ENCODE data around the gene PSME1.

Gene PSME1

GRCh38 chr14:24130380-24130716 is 5.6 kb upstream of the PSME1 start, which contains the start of gene FITM1:
FITM1 (plus strand) TSS chr14:24130659; CDS start chr14:24131564, 905 bp downstream.
- no peaks in the 10 kb centered on the region for H3K36me3 ChIP-seq (ENCODE audit: control insufficient read depth in 2 of 2, insufficient read depth in 2 of 2, low read length in 2 of 2)
- no peak within 1 kb of the TSS for H3K4me3 ChIP-seq (ENCODE audit: low read length in 2 of 2)
- peaks cover 2 to 3% of the 10 kb centered on the region in 2 donors for H3K4me1 ChIP-seq (ENCODE audit: control insufficient read depth in 2 of 2, insufficient read depth in 2 of 2, low read length in 2 of 2)
- H3K9me3 ChIP-seq (ENCODE audit: control insufficient read depth in 2 of 2, low read length in 2 of 2) = no peaks in the 10 kb centered on the region
- H3K27ac ChIP-seq (ENCODE audit: low read depth in 2 of 2, low read length in 2 of 2) = no peak within 1 kb of the TSS
- no peak within 1 kb of the TSS for H3K9ac ChIP-seq (ENCODE audit: low read depth in 1 of 2, low read length in 2 of 2)
- no peaks in the 10 kb centered on the region for H3K27me3 ChIP-seq (ENCODE audit: control insufficient read depth in 2 of 2, insufficient read depth in 2 of 2, low read length in 2 of 2)

DNA sequence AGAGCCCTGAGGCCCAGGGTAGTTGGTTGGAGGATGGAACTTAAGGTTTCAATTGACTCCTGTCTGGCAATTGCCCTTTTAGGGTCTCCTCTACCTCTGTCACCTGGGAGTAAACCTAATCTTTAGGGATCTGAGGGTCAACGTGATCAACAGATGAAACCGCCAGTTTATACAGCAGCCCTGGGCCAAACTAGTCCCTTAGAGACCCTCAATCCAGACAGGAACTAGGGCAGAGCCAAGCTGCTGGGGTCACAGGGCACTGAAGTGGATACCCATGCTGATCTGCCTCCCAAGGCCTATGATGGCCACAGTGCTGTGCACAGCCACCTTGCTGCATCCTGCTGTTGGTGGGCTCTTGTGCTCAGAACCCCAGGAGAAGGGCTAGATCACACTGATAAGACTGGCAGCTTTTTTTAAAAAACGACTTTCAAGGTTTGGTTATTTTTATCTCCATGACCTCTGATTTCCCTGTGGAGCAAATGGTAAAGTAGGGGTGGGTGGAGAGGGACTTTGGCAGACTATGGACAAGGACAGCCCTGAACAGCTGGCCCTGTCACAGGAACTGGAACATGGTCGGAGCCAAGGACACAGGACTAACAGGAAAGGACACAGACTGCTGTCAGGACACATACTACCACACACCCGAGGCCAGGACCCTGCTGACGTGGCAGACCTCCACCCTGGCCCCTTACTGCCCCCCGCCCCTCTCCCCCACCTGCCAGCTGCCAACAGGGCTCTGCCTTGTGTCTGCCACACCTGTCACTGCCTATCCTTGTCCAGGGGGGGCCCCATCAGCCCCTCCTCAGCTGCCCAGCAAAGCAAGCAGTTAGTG is 5.1 kb upstream of the PSME1 start:
- peaks cover 3 to 5% of the 10 kb centered on the region in 2 donors for H3K4me1 ChIP-seq (ENCODE audit: control insufficient read depth in 2 of 2, insufficient read depth in 2 of 2, low read length in 2 of 2)
- H3K9me3 ChIP-seq (ENCODE audit: control insufficient read depth in 2 of 2, low read length in 2 of 2) = no peaks in the 10 kb centered on the region
- H3K4me3 ChIP-seq (ENCODE audit: low read length in 2 of 2) = no peak overlapping the region
- H3K27me3 ChIP-seq (ENCODE audit: control insufficient read depth in 2 of 2, insufficient read depth in 2 of 2, low read length in 2 of 2) = no peaks in the 10 kb centered on the region
- no peak overlapping the region for H3K9ac ChIP-seq (ENCODE audit: low read depth in 1 of 2, low read length in 2 of 2)
- H3K36me3 ChIP-seq (ENCODE audit: control insufficient read depth in 2 of 2, insufficient read depth in 2 of 2, low read length in 2 of 2) = no peaks in the 10 kb centered on the region
- no peak overlapping the region for H3K27ac ChIP-seq (ENCODE audit: low read depth in 2 of 2, low read length in 2 of 2)

DNA sequence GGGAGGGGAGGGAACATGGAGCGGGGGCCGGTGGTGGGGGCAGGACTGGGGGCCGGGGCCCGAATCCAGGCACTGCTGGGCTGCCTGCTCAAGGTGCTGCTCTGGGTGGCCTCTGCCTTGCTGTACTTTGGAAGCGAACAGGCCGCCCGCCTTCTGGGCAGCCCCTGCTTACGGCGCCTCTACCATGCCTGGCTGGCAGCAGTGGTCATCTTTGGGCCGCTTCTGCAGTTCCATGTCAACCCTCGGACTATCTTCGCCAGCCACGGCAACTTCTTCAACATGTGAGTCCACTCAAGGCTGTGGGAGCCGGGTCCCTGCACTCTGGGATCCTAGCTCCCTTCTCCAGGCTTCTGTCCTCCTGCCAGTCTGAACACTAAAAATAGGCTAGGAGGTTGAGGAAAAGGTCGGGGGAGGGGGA is 4.4 kb upstream of the PSME1 start:
- H3K4me3 ChIP-seq (ENCODE audit: low read length in 2 of 2) = no peak overlapping the region
- H3K27ac ChIP-seq (ENCODE audit: low read depth in 2 of 2, low read length in 2 of 2) = no peak overlapping the region
- H3K27me3 ChIP-seq (ENCODE audit: control insufficient read depth in 2 of 2, insufficient read depth in 2 of 2, low read length in 2 of 2) = no peaks in the 10 kb centered on the region
- H3K9me3 ChIP-seq (ENCODE audit: control insufficient read depth in 2 of 2, low read length in 2 of 2) = no peaks in the 10 kb centered on the region
- no peak overlapping the region for H3K9ac ChIP-seq (ENCODE audit: low read depth in 1 of 2, low read length in 2 of 2)
- peaks cover 5 to 6% of the 10 kb centered on the region in 2 donors for H3K4me1 ChIP-seq (ENCODE audit: control insufficient read depth in 2 of 2, insufficient read depth in 2 of 2, low read length in 2 of 2)
- no peaks in the 10 kb centered on the region for H3K36me3 ChIP-seq (ENCODE audit: control insufficient read depth in 2 of 2, insufficient read depth in 2 of 2, low read length in 2 of 2)

- Histone ChIP-seq H3K4me3 (ENCODE audit: low read length in 2 of 2) (no peak overlapping the region), H3K9me3 (ENCODE audit: control insufficient read depth in 2 of 2, low read length in 2 of 2) (no peaks in the 10 kb centered on the region), H3K36me3 (ENCODE audit: control insufficient read depth in 2 of 2, insufficient read depth in 2 of 2, low read length in 2 of 2) (peaks cover under 1 to 1% of the 10 kb centered on the region in 2 donors), H3K9ac (ENCODE audit: low read depth in 1 of 2, low read length in 2 of 2) (no peak overlapping the region), H3K27ac (ENCODE audit: low read depth in 2 of 2, low read length in 2 of 2) (peak overlapping the region in 1 of 2 donors; percentile 7), H3K27me3 (ENCODE audit: control insufficient read depth in 2 of 2, insufficient read depth in 2 of 2, low read length in 2 of 2) (no peaks in the 10 kb centered on the region), H3K4me1 (ENCODE audit: control insufficient read depth in 2 of 2, insufficient read depth in 2 of 2, low read length in 2 of 2) (peaks cover 11 to 12% of the 10 kb centered on the region in 2 donors)
Measured at GRCh38 chr14:24132061-24132685, 3.8 kb upstream of the PSME1 start.

DNA sequence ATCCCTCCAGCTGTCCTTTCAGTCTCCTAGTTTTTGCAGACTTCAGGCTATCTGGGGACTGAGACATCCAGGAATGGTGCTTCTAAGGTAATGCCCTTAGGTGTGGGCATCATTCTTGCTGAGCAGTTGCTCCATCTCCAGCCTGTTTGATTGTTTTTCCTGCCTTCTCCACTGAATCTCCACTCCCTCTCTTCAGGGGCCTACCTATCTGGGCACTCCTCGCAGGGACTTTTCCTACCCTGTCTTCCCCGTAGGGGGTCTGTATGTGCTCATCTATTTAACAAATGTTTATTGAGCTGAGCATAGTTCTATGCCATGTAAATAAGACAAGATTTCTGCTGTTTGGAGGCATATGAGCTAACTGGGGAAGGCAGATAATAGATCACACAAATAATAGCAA is 3.0 kb upstream of the PSME1 start:
- H3K9me3 ChIP-seq (ENCODE audit: control insufficient read depth in 2 of 2, low read length in 2 of 2) = no peaks in the 10 kb centered on the region
- no peak overlapping the region for H3K4me3 ChIP-seq (ENCODE audit: low read length in 2 of 2)
- H3K4me1 ChIP-seq (ENCODE audit: control insufficient read depth in 2 of 2, insufficient read depth in 2 of 2, low read length in 2 of 2) = peaks cover 15% of the 10 kb centered on the region in 2 donors
- H3K27ac ChIP-seq (ENCODE audit: low read depth in 2 of 2, low read length in 2 of 2) = no peak overlapping the region
- H3K36me3 ChIP-seq (ENCODE audit: control insufficient read depth in 2 of 2, insufficient read depth in 2 of 2, low read length in 2 of 2) = peaks cover 8 to 9% of the 10 kb centered on the region in 2 donors
- H3K27me3 ChIP-seq (ENCODE audit: control insufficient read depth in 2 of 2, insufficient read depth in 2 of 2, low read length in 2 of 2) = no peaks in the 10 kb centered on the region
- H3K9ac ChIP-seq (ENCODE audit: low read depth in 1 of 2, low read length in 2 of 2) = no peak overlapping the region

- H3K4me3 ChIP-seq (ENCODE audit: low read length in 2 of 2) = no peak overlapping the region
- H3K4me1 ChIP-seq (ENCODE audit: control insufficient read depth in 2 of 2, insufficient read depth in 2 of 2, low read length in 2 of 2) = peaks cover 15 to 18% of the 10 kb centered on the region in 2 donors
- H3K36me3 ChIP-seq (ENCODE audit: control insufficient read depth in 2 of 2, insufficient read depth in 2 of 2, low read length in 2 of 2) = peaks cover 14 to 16% of the 10 kb centered on the region in 2 donors
- H3K27ac ChIP-seq (ENCODE audit: low read depth in 2 of 2, low read length in 2 of 2) = no peak overlapping the region
- no peak overlapping the region for H3K9ac ChIP-seq (ENCODE audit: low read depth in 1 of 2, low read length in 2 of 2)
- no peaks in the 10 kb centered on the region for H3K27me3 ChIP-seq (ENCODE audit: control insufficient read depth in 2 of 2, insufficient read depth in 2 of 2, low read length in 2 of 2)
- no peaks in the 10 kb centered on the region for H3K9me3 ChIP-seq (ENCODE audit: control insufficient read depth in 2 of 2, low read length in 2 of 2)
Measured at GRCh38 chr14:24133735-24134134, 2.3 kb upstream of the PSME1 start.

- H3K27me3 ChIP-seq (ENCODE audit: control insufficient read depth in 2 of 2, insufficient read depth in 2 of 2, low read length in 2 of 2) = no peaks in the 10 kb centered on the region
- no peaks in the 10 kb centered on the region for H3K9me3 ChIP-seq (ENCODE audit: control insufficient read depth in 2 of 2, low read length in 2 of 2)
- H3K4me3 ChIP-seq (ENCODE audit: low read length in 2 of 2) = peak overlapping the region; percentile 85 to 92
- peak overlapping the region; percentile 79 to 81 for H3K9ac ChIP-seq (ENCODE audit: low read depth in 1 of 2, low read length in 2 of 2)
- peak overlapping the region; percentile 81 to 91 for H3K27ac ChIP-seq (ENCODE audit: low read depth in 2 of 2, low read length in 2 of 2)
- H3K4me1 ChIP-seq (ENCODE audit: control insufficient read depth in 2 of 2, insufficient read depth in 2 of 2, low read length in 2 of 2) = peaks cover 19 to 22% of the 10 kb centered on the region in 2 donors
- peaks cover 23 to 25% of the 10 kb centered on the region in 2 donors for H3K36me3 ChIP-seq (ENCODE audit: control insufficient read depth in 2 of 2, insufficient read depth in 2 of 2, low read length in 2 of 2)
Measured at GRCh38 chr14:24135584-24135833, 485 bp upstream of the PSME1 start.

DNA sequence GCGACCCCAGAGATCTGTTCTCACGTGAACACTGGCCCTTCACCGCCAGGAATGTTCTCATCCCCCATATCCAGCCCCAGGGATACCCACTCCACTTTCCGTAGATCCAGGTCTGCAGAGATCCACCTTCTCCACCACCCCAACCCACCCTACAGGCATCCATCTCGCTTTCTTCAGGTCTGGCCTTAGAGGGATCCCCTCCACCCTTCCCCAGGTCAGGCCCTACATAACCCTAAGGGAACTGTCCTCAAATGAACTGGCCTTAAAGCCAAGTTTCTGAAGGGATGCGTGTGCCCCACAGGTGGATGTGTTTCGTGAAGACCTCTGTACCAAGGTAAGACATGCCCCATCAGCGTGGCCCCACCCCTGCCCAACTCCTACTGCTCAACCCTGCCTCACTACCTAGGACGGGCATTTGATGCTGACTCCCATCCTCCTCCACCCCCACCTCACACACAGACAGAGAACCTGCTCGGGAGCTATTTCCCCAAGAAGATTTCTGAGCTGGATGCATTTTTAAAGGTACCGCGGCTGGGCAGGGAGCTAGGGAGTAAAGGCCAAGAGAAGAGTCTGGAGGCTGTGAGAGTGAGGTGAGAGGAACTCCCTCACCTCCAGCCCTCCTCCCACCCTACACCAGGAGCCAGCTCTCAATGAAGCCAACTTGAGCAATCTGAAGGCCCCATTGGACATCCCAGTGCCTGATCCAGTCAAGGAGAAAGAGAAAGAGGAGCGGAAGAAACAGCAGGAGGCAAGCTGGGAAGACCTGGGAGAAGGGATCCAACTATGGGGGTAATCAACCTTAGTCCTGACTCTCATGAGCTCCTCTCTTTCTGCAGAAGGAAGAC is 912 bp downstream of the PSME1 start:
- H3K9me3 ChIP-seq (ENCODE audit: control insufficient read depth in 2 of 2, low read length in 2 of 2) = no peaks in the 10 kb centered on the region
- peak overlapping the region; percentile 86 to 94 for H3K9ac ChIP-seq (ENCODE audit: low read depth in 1 of 2, low read length in 2 of 2)
- peaks cover 23 to 25% of the 10 kb centered on the region in 2 donors for H3K36me3 ChIP-seq (ENCODE audit: control insufficient read depth in 2 of 2, insufficient read depth in 2 of 2, low read length in 2 of 2)
- no peaks in the 10 kb centered on the region for H3K27me3 ChIP-seq (ENCODE audit: control insufficient read depth in 2 of 2, insufficient read depth in 2 of 2, low read length in 2 of 2)
- peaks cover 22 to 27% of the 10 kb centered on the region in 2 donors for H3K4me1 ChIP-seq (ENCODE audit: control insufficient read depth in 2 of 2, insufficient read depth in 2 of 2, low read length in 2 of 2)
- H3K4me3 ChIP-seq (ENCODE audit: low read length in 2 of 2) = peak overlapping the region; percentile 83 to 92
- peak overlapping the region; percentile 87 to 91 for H3K27ac ChIP-seq (ENCODE audit: low read depth in 2 of 2, low read length in 2 of 2)

GRCh38 chr14:24137529-24138395 is 1.8 kb downstream of the PSME1 start:
- H3K4me1 ChIP-seq (ENCODE audit: control insufficient read depth in 2 of 2, insufficient read depth in 2 of 2, low read length in 2 of 2) = peaks cover 28 to 31% of the 10 kb centered on the region in 2 donors
- peak overlapping the region; percentile 83 to 92 for H3K4me3 ChIP-seq (ENCODE audit: low read length in 2 of 2)
- peaks cover 23 to 25% of the 10 kb centered on the region in 2 donors for H3K36me3 ChIP-seq (ENCODE audit: control insufficient read depth in 2 of 2, insufficient read depth in 2 of 2, low read length in 2 of 2)
- H3K9ac ChIP-seq (ENCODE audit: low read depth in 1 of 2, low read length in 2 of 2) = no peak overlapping the region
- H3K27me3 ChIP-seq (ENCODE audit: control insufficient read depth in 2 of 2, insufficient read depth in 2 of 2, low read length in 2 of 2) = no peaks in the 10 kb centered on the region
- H3K27ac ChIP-seq (ENCODE audit: low read depth in 2 of 2, low read length in 2 of 2) = peak overlapping the region in 1 of 2 donors; percentile 16
- no peaks in the 10 kb centered on the region for H3K9me3 ChIP-seq (ENCODE audit: control insufficient read depth in 2 of 2, low read length in 2 of 2)

All from mucosa of rectum (tissue), 2 donors.